HPDE6-E6E7 (cell line): ENCODE results near the gene MCUR1.
"Not testable (repeated sequence)": the region's sequence is repeated elsewhere in the genome, so short reads cannot be mapped to it uniquely, and the experiment has no call there.

Experiments
- DNase-seq: peaks from one replicate; pipeline ENCODE4 v3.0.0; 2011; ENCODE audit warnings: missing footprints; ENCODE audit errors: extremely low spot score

MCUR1 gene

GRCh38 chr6:13776602-13777001 is 37.8 kb downstream of the MCUR1 start:
- no peak for DNase-seq

GRCh38 chr6:13775466-13775865 is 38.9 kb downstream of the MCUR1 start:
- DNase-seq: not testable (repeated sequence)

GRCh38 chr6:13772358-13773030 is 41.9 kb downstream of the MCUR1 start:
- not testable (repeated sequence) for DNase-seq

GRCh38 chr6:13769655-13770053 is 44.7 kb downstream of the MCUR1 start:
- no peak for DNase-seq

- no peak for DNase-seq
These were observed 45.2 kb downstream of the MCUR1 start for GRCh38 chr6:13769034-13769654.

GRCh38 chr6:13767121-13767808 is 47.1 kb downstream of the MCUR1 start:
- DNase-seq: no peak

GRCh38 chr6:13766201-13766634 is 48.1 kb downstream of the MCUR1 start:
- no peak for DNase-seq

- DNase-seq: no peak
These were observed 48.8 kb downstream of the MCUR1 start for GRCh38 chr6:13765570-13765969.

GRCh38 chr6:13764996-13765395 is 49.4 kb downstream of the MCUR1 start:
- no peak for DNase-seq

GRCh38 chr6:13763740-13764381 is 50.5 kb downstream of the MCUR1 start:
- DNase-seq: no peak

- no peak for DNase-seq
These were observed 51.5 kb downstream of the MCUR1 start for GRCh38 chr6:13762611-13763441.

- no peak for DNase-seq
These were observed 52.9 kb downstream of the MCUR1 start for GRCh38 chr6:13761361-13762036.

GRCh38 chr6:13760307-13761304 is 53.8 kb downstream of the MCUR1 start:
- no peak for DNase-seq

GRCh38 chr6:13759025-13759424 is 55.3 kb downstream of the MCUR1 start:
- no peak for DNase-seq

GRCh38 chr6:13754644-13755043 is 59.7 kb downstream of the MCUR1 start:
- no peak for DNase-seq

- no peak for DNase-seq
These were observed 70.6 kb downstream of the MCUR1 start for GRCh38 chr6:13743736-13744127.

- no peak for DNase-seq
These were observed 71.2 kb downstream of the MCUR1 start for GRCh38 chr6:13742961-13743735.

GRCh38 chr6:13741365-13741764 is 73.0 kb downstream of the MCUR1 start:
- no peak for DNase-seq
